Neural crest cell (in vitro differentiated cells): ENCODE data around the gene DTWD2. TPM values are rescaled to one million over a fixed set of nuclear protein-coding genes. Genes with fewer than 3 reads are reported as not detected.
"Not testable (repeated sequence)": the region's sequence is repeated elsewhere in the genome, so short reads cannot be mapped to it uniquely, and the experiment has no call there.

Experiments used
- DNase-seq: peaks from one replicate; pipeline ENCODE4 v3.0.0; 2021; ENCODE audit warnings: low read depth, mixed read lengths, low spot score
- H3K27ac Mint-ChIP-seq: one replicate; pipeline ENCODE4 v1.8.0; 2021; ENCODE audit warnings: mild to moderate bottlenecking, mixed read lengths; ENCODE audit not compliant: unreplicated experiment
- H3K27me3 Mint-ChIP-seq: 2 replicates; pipeline ENCODE4 v1.8.0; 2021; ENCODE audit warnings: low read depth, mild to moderate bottlenecking, mixed read lengths
- H3K36me3 Mint-ChIP-seq: 2 replicates; pipeline ENCODE4 v1.8.0; 2021; ENCODE audit warnings: low read depth, mild to moderate bottlenecking, mixed read lengths
- H3K4me1 Mint-ChIP-seq: 2 replicates; pipeline ENCODE4 v1.8.0; 2021; ENCODE audit warnings: mixed read lengths
- H3K4me3 Mint-ChIP-seq: one replicate; pipeline ENCODE4 v1.8.0; 2021; ENCODE audit warnings: mild to moderate bottlenecking, mixed read lengths
- H3K9me3 Mint-ChIP-seq: 2 replicates; pipeline ENCODE4 v1.8.0; 2021; ENCODE audit warnings: mixed read lengths
- CTCF ChIP-seq: fragments of 200-600 bp; sonication (generic); conservative IDR thresholded peaks from 2 replicates; pipeline ENCODE4 v1.5.0; 2021; ENCODE audit warnings: antibody characterized with exemption, mild to moderate bottlenecking
- total RNA-seq: library from RNA; stranded (reverse); gene quantifications from 2 replicates; pipeline ENCODE4 v1.2.1, GENCODE V29; 2021

The DTWD2 gene
- total RNA-seq, 1 donor from 2014 or later, result 4.6 TPM

DNA sequence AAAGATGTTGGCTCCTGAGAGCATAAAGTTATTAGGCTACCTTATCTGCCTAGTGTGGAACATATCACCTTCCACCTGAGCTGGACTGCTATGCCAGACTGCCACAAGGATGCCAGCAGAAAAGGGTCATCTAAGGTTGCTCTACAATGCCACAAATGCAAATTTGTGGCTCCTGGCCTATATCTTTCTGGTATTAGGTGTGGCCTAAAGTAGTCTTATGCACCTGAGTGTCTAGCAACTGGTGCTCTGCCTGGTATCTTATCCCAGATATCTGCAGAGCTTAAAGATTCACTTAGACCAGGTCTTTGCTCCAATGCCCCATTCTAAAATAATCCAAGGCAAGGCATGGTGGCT is 34.7 kb downstream of the DTWD2 start:
- H3K4me3 Mint-ChIP-seq, result no peak overlapping the region
- no peaks in the 10 kb centered on the region for H3K27me3 Mint-ChIP-seq
- no peak for TF ChIP-seq CTCF
- no peaks in the 10 kb centered on the region for H3K4me1 Mint-ChIP-seq
- DNase-seq, result no peak
- H3K27ac Mint-ChIP-seq, result no peak overlapping the region
- peaks cover 10% of the 10 kb centered on the region for H3K9me3 Mint-ChIP-seq
- peaks cover 16% of the 10 kb centered on the region for H3K36me3 Mint-ChIP-seq

DNA sequence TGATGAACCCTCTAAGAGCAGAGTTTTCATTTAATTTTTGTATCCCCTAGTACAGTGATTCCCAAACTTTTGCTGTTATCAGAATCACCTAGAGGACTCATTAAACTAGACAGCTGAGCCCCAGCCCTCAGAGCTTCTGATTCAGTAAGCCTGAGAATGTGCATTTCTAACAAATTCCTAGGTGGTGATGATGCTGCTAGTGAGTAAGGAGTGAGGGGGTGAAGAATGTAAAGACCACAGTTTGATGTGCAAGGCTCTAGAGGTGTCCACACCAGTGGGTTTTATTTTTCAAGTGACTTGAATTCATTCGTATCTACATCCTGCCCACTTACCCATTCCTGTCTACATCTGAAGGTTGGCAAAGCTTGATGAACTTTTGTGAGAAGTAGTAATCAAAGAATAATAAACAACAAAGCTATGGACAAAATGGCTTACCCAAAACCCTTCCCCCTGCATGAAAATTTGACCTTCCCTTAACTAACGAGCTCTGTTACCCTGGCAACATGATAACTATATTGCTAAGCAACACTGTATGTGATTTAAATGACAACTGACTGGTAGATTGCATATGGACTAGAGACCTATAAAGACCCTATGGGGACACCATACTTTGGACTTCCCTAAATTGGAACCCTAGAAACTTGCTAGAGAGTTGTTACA is 35.2 kb downstream of the DTWD2 start:
- H3K9me3 Mint-ChIP-seq, result peaks cover 10% of the 10 kb centered on the region
- no peak overlapping the region for H3K4me3 Mint-ChIP-seq
- DNase-seq, result no peak
- no peak for TF ChIP-seq CTCF
- peaks cover 17% of the 10 kb centered on the region for H3K36me3 Mint-ChIP-seq
- H3K4me1 Mint-ChIP-seq, result no peaks in the 10 kb centered on the region
- H3K27ac Mint-ChIP-seq, result no peak overlapping the region
- no peaks in the 10 kb centered on the region for H3K27me3 Mint-ChIP-seq

GRCh38 chr5:118952306-118952705 is 36.0 kb downstream of the DTWD2 start:
- not testable (repeated sequence) for H3K4me1 Mint-ChIP-seq, H3K27ac Mint-ChIP-seq, DNase-seq, H3K27me3 Mint-ChIP-seq, H3K4me3 Mint-ChIP-seq, H3K9me3 Mint-ChIP-seq
- peaks cover 17% of the 10 kb centered on the region for H3K36me3 Mint-ChIP-seq

DNA sequence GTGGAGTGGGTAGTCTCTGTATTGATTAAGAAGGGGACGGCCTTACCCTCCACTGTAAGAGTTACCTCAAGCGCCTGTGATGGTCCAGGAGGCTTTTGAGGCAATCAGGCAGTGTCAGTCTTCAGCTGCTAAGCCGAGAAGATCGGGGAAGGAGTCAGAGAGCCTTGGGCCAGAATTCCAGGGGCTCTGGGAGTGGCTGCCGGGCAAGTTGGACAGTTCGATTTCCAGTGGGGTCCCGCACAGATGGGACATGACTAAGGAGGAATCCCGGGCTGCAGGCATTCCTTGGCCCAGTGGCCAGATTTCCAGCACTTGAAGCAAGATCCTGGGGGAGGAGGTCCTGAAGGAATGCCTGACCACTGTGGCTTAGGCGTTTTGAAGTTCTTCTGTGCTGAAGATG is 38.0 kb downstream of the DTWD2 start:
- H3K27ac Mint-ChIP-seq, result not testable (repeated sequence)

DNA sequence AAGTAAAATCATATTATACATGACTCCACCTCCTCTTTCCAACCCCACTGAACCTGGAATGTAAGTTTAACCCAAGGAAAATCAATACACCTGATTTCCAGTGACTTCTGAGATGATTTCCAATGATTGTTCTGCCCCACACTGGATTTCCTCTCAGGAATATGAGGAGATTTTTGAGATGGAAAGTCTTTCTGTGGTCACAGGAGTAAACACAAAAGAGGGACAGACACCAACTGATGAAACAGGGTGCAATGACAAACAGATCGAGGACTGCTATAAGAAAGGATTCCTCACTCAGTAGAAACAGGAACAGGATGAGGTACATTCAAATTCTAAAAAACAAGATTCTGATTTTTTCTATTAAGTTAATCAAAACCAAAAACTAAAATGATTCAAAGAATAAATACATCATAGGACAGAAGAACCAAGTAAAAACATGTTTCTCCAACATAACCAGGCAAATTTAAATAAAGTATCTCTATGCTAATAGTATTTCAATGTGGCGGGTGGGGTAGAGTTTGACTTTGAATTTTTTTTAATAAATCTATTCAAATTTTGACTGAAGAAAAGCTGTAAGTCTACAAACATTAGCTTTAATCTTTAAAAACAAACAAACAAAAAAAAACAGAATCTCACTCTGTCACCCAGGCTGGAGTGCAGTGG is 42.1 kb downstream of the DTWD2 start:
- Mint-ChIP-seq H3K4me1 (no peaks in the 10 kb centered on the region), H3K9me3 (peaks cover 8% of the 10 kb centered on the region), H3K36me3 (peaks cover 16% of the 10 kb centered on the region), H3K4me3 (no peak overlapping the region), H3K27me3 (no peaks in the 10 kb centered on the region), H3K27ac (no peak overlapping the region)
- DNase-seq, result no peak
- no peak for TF ChIP-seq CTCF

More for the DNA sequence above, 38.0 kb downstream of the DTWD2 start:
- H3K27me3 Mint-ChIP-seq, H3K4me1 Mint-ChIP-seq, H3K4me3 Mint-ChIP-seq, H3K9me3 Mint-ChIP-seq, DNase-seq: not testable (repeated sequence)
- peaks cover 17% of the 10 kb centered on the region for H3K36me3 Mint-ChIP-seq

GRCh38 chr5:118937393-118938061 is 50.8 kb downstream of the DTWD2 start:
- no peak overlapping the region for H3K27ac Mint-ChIP-seq
- no peak for TF ChIP-seq CTCF
- peaks cover 5% of the 10 kb centered on the region for H3K36me3 Mint-ChIP-seq
- no peaks in the 10 kb centered on the region for H3K27me3 Mint-ChIP-seq
- no peak for DNase-seq
- peaks cover 2% of the 10 kb centered on the region for H3K9me3 Mint-ChIP-seq
- no peak overlapping the region for H3K4me3 Mint-ChIP-seq
- no peaks in the 10 kb centered on the region for H3K4me1 Mint-ChIP-seq
